Measurements from ENCODE around the gene SNRNP25.
"Not testable (repeated sequence)": the region's sequence is repeated elsewhere in the genome, so short reads cannot be mapped to it uniquely, and the experiment has no call there.

Gene SNRNP25

DNA sequence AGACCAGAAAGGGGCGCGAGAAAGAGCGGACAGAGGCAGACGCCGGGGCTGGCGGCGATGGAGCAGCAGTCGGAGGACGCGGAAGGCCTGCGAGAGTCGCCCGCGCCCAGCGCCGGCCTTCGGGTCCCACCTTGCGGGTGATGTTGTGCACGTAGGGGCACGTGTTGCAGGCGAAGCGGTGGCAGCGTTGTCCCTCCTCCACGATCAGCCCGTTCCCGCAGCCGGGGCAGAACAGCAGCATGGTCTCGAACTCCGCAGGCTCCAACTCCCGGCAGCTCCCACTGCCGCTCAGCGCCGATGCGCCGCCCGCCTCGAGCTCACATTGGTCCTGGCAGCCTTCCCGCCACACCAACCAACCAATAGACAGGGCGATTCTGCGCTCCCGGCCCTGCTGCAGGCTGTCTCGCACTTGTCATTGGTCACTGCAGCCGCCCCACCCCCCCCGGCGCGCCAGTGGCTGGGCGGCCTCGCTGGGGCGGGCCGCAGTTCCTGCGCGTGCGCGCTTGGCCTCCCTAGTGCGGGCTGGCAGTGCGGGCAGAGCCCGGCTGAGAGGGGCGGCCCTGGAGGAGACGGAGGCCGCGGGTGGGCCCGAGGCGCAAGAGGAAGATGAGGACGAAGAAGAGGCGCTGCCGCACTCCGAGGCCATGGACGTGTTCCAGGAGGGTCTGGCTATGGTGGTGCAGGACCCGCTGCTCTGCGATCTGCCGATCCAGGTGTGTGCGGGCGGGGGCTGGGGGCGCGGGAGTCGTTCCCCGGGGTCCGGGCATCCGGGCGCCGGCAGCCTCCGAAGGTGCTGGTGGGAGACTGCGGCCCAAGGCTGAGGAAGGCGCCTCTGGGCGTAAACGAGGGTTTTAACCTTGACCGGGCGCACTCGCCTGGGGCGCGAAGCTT, at the start of gene SNRNP25, which contains the start of gene POLR3K:
Gene SNRNP25 (plus strand): TSS at position 483 of the 891 bp plus-strand sequence. CDS start 189 bp downstream, at position 672.
Gene POLR3K (minus strand): TSS at position 263 of the 891 bp plus-strand sequence. CDS start 22 bp downstream, at position 241.
- peak within 1 kb of the TSS; percentile 84 for H3K4me3 ChIP-seq (ENCODE audit: low read depth, low read length)
- DNase-seq (ENCODE audit: low read depth), result peak; percentile 99

GRCh38 chr16:9903-10665, 43.5 kb upstream of the SNRNP25 start:
- peak overlapping the region; percentile 39 for H3K4me3 ChIP-seq (ENCODE audit: low read depth, low read length)

More for the DNA sequence above, at the start of gene SNRNP25, which contains the start of gene POLR3K:
- no peak for TF ChIP-seq CTCF (IDR thresholded peaks at IDR 0.05; ENCODE audit: insufficient read depth, low read depth, low read length, missing control alignments)

DNA sequence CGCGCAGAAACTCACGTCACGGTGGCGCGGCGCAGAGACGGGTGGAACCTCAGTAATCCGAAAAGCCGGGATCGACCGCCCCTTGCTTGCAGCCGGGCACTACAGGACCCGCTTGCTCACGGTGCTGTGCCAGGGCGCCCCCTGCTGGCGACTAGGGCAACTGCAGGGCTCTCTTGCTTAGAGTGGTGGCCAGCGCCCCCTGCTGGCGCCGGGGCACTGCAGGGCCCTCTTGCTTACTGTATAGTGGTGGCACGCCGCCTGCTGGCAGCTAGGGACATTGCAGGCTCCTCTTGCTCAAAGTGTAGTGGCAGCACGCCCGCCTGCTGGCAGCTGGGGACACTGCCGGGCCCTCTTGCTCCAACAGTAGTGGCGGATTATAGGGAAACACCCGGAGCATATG, 42.9 kb upstream of the SNRNP25 start:
- not testable (repeated sequence) for H3K4me3 ChIP-seq (ENCODE audit: low read depth, low read length); DNase-seq (ENCODE audit: low read depth)
- TF ChIP-seq CTCF (IDR thresholded peaks at IDR 0.05; ENCODE audit: insufficient read depth, low read depth, low read length, missing control alignments), result peak; percentile 45

More at GRCh38 chr16:9903-10665, 43.5 kb upstream of the SNRNP25 start:
- TF ChIP-seq CTCF (IDR thresholded peaks at IDR 0.05; ENCODE audit: insufficient read depth, low read depth, low read length, missing control alignments), result no peak
- no peak for DNase-seq (ENCODE audit: low read depth)

GRCh38 chr16:17062-17765, 36.4 kb upstream of the SNRNP25 start:
- DNase-seq (ENCODE audit: low read depth); H3K4me3 ChIP-seq (ENCODE audit: low read depth, low read length): not testable (repeated sequence)

- not testable (repeated sequence) for H3K4me3 ChIP-seq (ENCODE audit: low read depth, low read length); DNase-seq (ENCODE audit: low read depth)
Observed at GRCh38 chr16:20886-21285, 32.7 kb upstream of the SNRNP25 start.

- not testable (repeated sequence) for DNase-seq (ENCODE audit: low read depth)
Observed at GRCh38 chr16:24151-24550, 29.5 kb upstream of the SNRNP25 start.

DNA sequence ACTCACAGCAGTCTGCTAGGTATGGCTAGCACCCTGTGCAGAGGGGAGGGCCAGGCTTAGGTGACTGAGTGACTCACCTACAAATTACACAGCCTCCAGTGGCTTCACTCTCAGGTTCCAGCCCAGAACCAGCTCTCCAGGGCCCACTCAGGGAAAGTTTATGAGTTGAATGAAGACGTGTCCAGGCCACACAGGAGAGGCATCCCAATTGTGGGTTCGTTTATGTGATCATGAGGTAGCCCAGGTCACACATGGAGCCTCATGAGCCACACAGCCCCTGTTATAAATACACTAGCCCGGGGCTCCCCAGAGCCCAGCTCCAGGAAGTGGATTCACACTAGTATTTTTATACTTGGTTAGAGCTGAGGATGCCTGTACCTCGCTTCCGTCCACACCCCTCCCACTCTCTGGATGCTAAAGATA, 27.7 kb upstream of the SNRNP25 start:
- not testable (repeated sequence) for H3K4me3 ChIP-seq (ENCODE audit: low read depth, low read length); DNase-seq (ENCODE audit: low read depth)

More at GRCh38 chr16:24151-24550, 29.5 kb upstream of the SNRNP25 start:
- not testable (repeated sequence) for H3K4me3 ChIP-seq (ENCODE audit: low read depth, low read length)

- not testable (repeated sequence) for H3K4me3 ChIP-seq (ENCODE audit: low read depth, low read length); DNase-seq (ENCODE audit: low read depth)
Observed at GRCh38 chr16:30627-31026, 23.0 kb upstream of the SNRNP25 start.

GRCh38 chr16:33154-33876, 20.3 kb upstream of the SNRNP25 start:
- DNase-seq (ENCODE audit: low read depth); H3K4me3 ChIP-seq (ENCODE audit: low read depth, low read length): not testable (repeated sequence)

Data from GM12865 (cell line).